HCT116 (cell line): ENCODE results near the gene ATG10. TPM values are rescaled to one million over a fixed set of nuclear protein-coding genes. Genes with fewer than 3 reads are reported as not detected.
"Not testable (repeated sequence)": the region's sequence is repeated elsewhere in the genome, so short reads cannot be mapped to it uniquely, and the experiment has no call there.

Source experiments
- ATAC-seq: fragments of 200-7000 bp; cut with Tn5 transposase; 2 replicates; pipeline ENCODE4 v1.9.1; 2020; ENCODE audit warnings: mild to moderate bottlenecking, moderate library complexity
- BruUV-seq: library from RNA; stranded (reverse); fragments of 400-500 nt; replicated peaks from 2 replicates; lab custom pipeline; 2021; lab: Mats Ljungman, UMichigan
- CTCF ChIA-PET: fragments of 300-600 bp; sonication (Branson Sonifier 250); formaldehyde crosslinking; loops from one replicate; lab custom pipeline; 2021; ENCODE audit warnings: antibody characterized with exemption; lab: Charles Lee
- POLR2A ChIA-PET: fragments of 300-600, 350-600 bp; sonication (Branson Sonifier 250); formaldehyde crosslinking; loops from one replicate; lab custom pipeline; 2021; ENCODE audit warnings: antibody characterized with exemption; lab: Charles Lee
- RAD21 ChIA-PET, 2 experiments: fragments of 300-600 bp; sonication (Branson Sonifier 250); formaldehyde crosslinking; loops; one replicate each; lab custom pipeline; 2023; ENCODE audit warnings: low total read pairs in 2 of 2; ENCODE audit not compliant: uncharacterized antibody in 2 of 2, unreplicated experiment in 2 of 2, low non-redundant PET in 1 of 2; lab: Charles Lee
- DNase-seq: peaks from one replicate; pipeline ENCODE4 v3.0.0-alpha.2; 2010; ENCODE audit warnings: low read depth, low spot score
- H2AFZ ChIP-seq: fragments of 200-600 bp; shearing (Covaris generic), sonication (generic); 2 replicates; pipeline ENCODE4 v1.6.1; 2017; ENCODE audit warnings: low read depth, mixed run types, mixed read lengths, antibody characterized with exemption, low read length; ENCODE audit not compliant: poor library complexity, severe bottlenecking
- H3K27ac ChIP-seq: 2 replicates; pipeline ENCODE4 v1.5.1; 2012; ENCODE audit warnings: low read depth, low read length
- H3K27me3 ChIP-seq: fragments of 200-600 bp; sonication (generic); 2 replicates; pipeline ENCODE4 v1.6.1; 2016; ENCODE audit warnings: mixed run types, low read length, mixed read lengths; ENCODE audit not compliant: insufficient read depth
- H3K36me3 ChIP-seq, 2 experiments: fragments of 200-500 bp in 1 of 2; fragments of 200-600 bp in 1 of 2; sonication (Bioruptor generic) in 1 of 2; sonication (generic) in 1 of 2; 2 replicates each; pipeline versions ENCODE4 v1.5.1 to v1.6.1; 2014 to 2016; ENCODE audit warnings: low read length in 2 of 2, inconsistent platforms in 1 of 2, mixed read lengths in 1 of 2, mixed run types in 1 of 2; ENCODE audit not compliant: insufficient read depth in 2 of 2, control insufficient read depth in 1 of 2
- H3K4me1 ChIP-seq, 2 experiments: fragments of 200-600 bp in 1 of 2; sonication (generic) in 1 of 2; 2 replicates each; pipeline versions ENCODE4 v1.5.1 to v1.6.1; 2012 to 2017; ENCODE audit warnings: low read length in 2 of 2, inconsistent platforms in 1 of 2, mild to moderate bottlenecking in 1 of 2, mixed read lengths in 1 of 2, mixed run types in 1 of 2, moderate library complexity in 1 of 2; ENCODE audit not compliant: insufficient read depth in 2 of 2, control insufficient read depth in 1 of 2
- H3K4me2 ChIP-seq: fragments of 200-600 bp; sonication (generic); 2 replicates; pipeline ENCODE4 v1.6.1; 2017; ENCODE audit warnings: mixed run types, low read length, mixed read lengths
- H3K4me3 ChIP-seq, 2 experiments: fragments of 200-600 bp in 1 of 2; sonication (generic) in 1 of 2; replicated peaks in 1 of 2; 2 replicates each; pipeline ENCODE4 v1.5.1; 2011 to 2016; ENCODE audit warnings: low read length in 2 of 2, control low read depth in 1 of 2, low read depth in 1 of 2, mild to moderate bottlenecking in 1 of 2, mixed read lengths in 1 of 2, mixed run types in 1 of 2
- H3K79me2 ChIP-seq: fragments of 200-600 bp; sonication (generic); 2 replicates; pipeline ENCODE4 v1.6.1; 2017; ENCODE audit warnings: mild to moderate bottlenecking, mixed run types, low read length, moderate library complexity, mixed read lengths; ENCODE audit not compliant: insufficient read depth
- H3K9ac ChIP-seq: fragments of 200-600 bp; sonication (generic); 2 replicates; pipeline ENCODE4 v1.6.1; 2016; ENCODE audit warnings: low read length, mixed read lengths
- H3K9me2 ChIP-seq: fragments of 200-600 bp; sonication (generic), shearing (Covaris generic); 2 replicates; pipeline ENCODE4 v1.6.1; 2017; ENCODE audit warnings: mixed run types, mild to moderate bottlenecking, moderate library complexity; ENCODE audit not compliant: insufficient read depth
- H3K9me3 ChIP-seq, 2 experiments: fragments of 200-500 bp in 1 of 2; fragments of 200-600 bp in 1 of 2; sonication (Bioruptor generic) in 1 of 2; sonication (generic) in 1 of 2; 2 replicates each; pipeline ENCODE4 v1.6.1; 2014 to 2017; ENCODE audit warnings: low read length in 2 of 2, mixed read lengths in 2 of 2, inconsistent platforms in 1 of 2, low read depth in 1 of 2, mild to moderate bottlenecking in 1 of 2, mixed run types in 1 of 2, moderate library complexity in 1 of 2; ENCODE audit not compliant: control insufficient read depth in 1 of 2, insufficient read depth in 1 of 2
- H4K20me1 ChIP-seq: fragments of 200-600 bp; sonication (generic), shearing (Covaris generic); 2 replicates; pipeline ENCODE4 v1.6.1; 2017; ENCODE audit warnings: mixed run types, mild to moderate bottlenecking, moderate library complexity; ENCODE audit not compliant: insufficient read depth
- CEBPB ChIP-seq: IDR thresholded peaks from 2 replicates; pipeline ENCODE4 v1.6.1; 2012; ENCODE audit warnings: low read depth
- EGR1 ChIP-seq: IDR thresholded peaks from 2 replicates; pipeline ENCODE4 v1.6.1; 2012; ENCODE audit warnings: low read depth
- EZH2 ChIP-seq: fragments of 200-600 bp; sonication (generic); IDR thresholded peaks from 2 replicates; pipeline ENCODE4 v1.6.1; 2017; ENCODE audit warnings: antibody characterized with exemption, mixed run types
- JUND ChIP-seq: IDR thresholded peaks from 2 replicates; pipeline ENCODE4 v1.6.1; 2012
- POLR2A ChIP-seq: IDR thresholded peaks from 2 replicates; pipeline ENCODE4 v1.7.0; 2011; ENCODE audit warnings: borderline replicate concordance; ENCODE audit not compliant: insufficient read depth, insufficient read length; ENCODE audit errors: extremely low read depth
- POLR2AphosphoS5 ChIP-seq: IDR thresholded peaks from 2 replicates; pipeline ENCODE4 v1.6.1; 2011; ENCODE audit warnings: mild to moderate bottlenecking, low read depth, low read length, moderate library complexity
- RAD21 ChIP-seq: IDR thresholded peaks from 2 replicates; pipeline ENCODE4 v1.6.1; 2012; ENCODE audit warnings: low read depth, mild to moderate bottlenecking
- REST ChIP-seq: IDR thresholded peaks from 2 replicates; pipeline ENCODE4 v1.6.1; 2012; ENCODE audit warnings: low read depth
- SP1 ChIP-seq: IDR thresholded peaks from 2 replicates; pipeline ENCODE4 v1.6.1; 2012; ENCODE audit warnings: low read depth
- YY1 ChIP-seq: IDR thresholded peaks from 2 replicates; pipeline ENCODE4 v1.6.1; 2011; ENCODE audit warnings: low read length, low read depth, moderate library complexity, mild to moderate bottlenecking; ENCODE audit not compliant: insufficient replicate concordance; ENCODE audit errors: extremely low read depth
- ZNF274 ChIP-seq: fragments of 200-500 bp; sonication (Bioruptor generic); IDR thresholded peaks from 2 replicates; pipeline ENCODE4 v1.6.1; 2014; ENCODE audit warnings: mild to moderate bottlenecking, low read depth, low read length, inconsistent platforms
- intact Hi-C: fragments of 100-400 bp; cut with micrococcal nuclease; formaldehyde crosslinking; loops from 2 replicates; pipeline ENCODE4 v1.10.0; 2022
- total RNA-seq: library from RNA; stranded (reverse); gene quantifications from one replicate; pipeline ENCODE4 v1.2.1, GENCODE V29; 2021; ENCODE audit not compliant: unreplicated experiment

The ATG10 gene
- total RNA-seq, 1 experiment from 2014 or later = 9.4 TPM

DNA sequence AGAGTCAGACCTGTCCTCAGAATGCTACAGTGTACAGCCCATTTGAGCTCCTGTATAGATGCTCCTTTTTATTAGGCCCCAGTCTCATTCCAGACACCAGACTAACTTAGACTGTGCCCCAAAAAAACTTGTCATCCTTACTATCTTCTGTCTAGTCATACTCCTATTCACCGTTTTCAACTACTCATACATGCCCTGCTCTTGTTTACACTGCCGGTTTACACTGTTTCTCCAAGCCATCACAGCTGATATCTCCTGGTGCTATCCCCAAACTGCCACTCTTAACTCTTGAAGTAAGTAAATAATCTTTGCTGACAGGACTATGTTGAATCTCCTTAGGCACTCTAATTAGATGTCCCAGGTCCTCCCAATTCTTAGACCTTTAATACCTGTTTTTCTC, 13.7 kb upstream of the ATG10 start:
- DNase-seq, H4K20me1 ChIP-seq, H2AFZ ChIP-seq, CTCF ChIA-PET, H3K9ac ChIP-seq, H3K9me2 ChIP-seq, H3K27me3 ChIP-seq, POLR2A ChIA-PET, BruUV-seq, ATAC-seq, H3K4me2 ChIP-seq, intact Hi-C loops, H3K4me1 ChIP-seq, RAD21 ChIA-PET, H3K9me3 ChIP-seq, H3K79me2 ChIP-seq, H3K4me3 ChIP-seq, H3K27ac ChIP-seq, H3K36me3 ChIP-seq: not testable (repeated sequence)

GRCh38 chr5:81961651-81962440, 10.0 kb upstream of the ATG10 start:
- H3K9me2 ChIP-seq = no peaks in the 10 kb centered on the region; the same call in 1 of the 2 replicates
- no peak overlapping the region for H3K27ac ChIP-seq
- no peaks in the 10 kb centered on the region for H3K27me3 ChIP-seq
- intact Hi-C loops = no loop called here
- H4K20me1 ChIP-seq = no peaks in the 10 kb centered on the region
- H3K9me3 ChIP-seq = no peaks in the 10 kb centered on the region
- no peak for ATAC-seq
- no peaks in the 10 kb centered on the region for H3K36me3 ChIP-seq
- POLR2A ChIA-PET = no interaction called here
- no peaks in the 10 kb centered on the region for H3K79me2 ChIP-seq
- no peak for DNase-seq
- no peak overlapping the region for H3K4me2 ChIP-seq
- RAD21 ChIA-PET = no interaction called here
- no peak overlapping the region for H2AFZ ChIP-seq
- H3K4me3 ChIP-seq = no peak overlapping the region
- TF ChIP-seq EGR1 = no peak
- TF ChIP-seq JUND = no peak
- TF ChIP-seq POLR2A = no peak
- TF ChIP-seq YY1 = no peak
- TF ChIP-seq EZH2 = no peak
- TF ChIP-seq ZNF274 = no peak
- TF ChIP-seq RAD21 = no peak
- TF ChIP-seq SP1 = no peak
- TF ChIP-seq REST = no peak
- no peak for TF ChIP-seq POLR2AphosphoS5
- TF ChIP-seq CEBPB = no peak
- no TSS peak for BruUV-seq
- no peak overlapping the region for H3K9ac ChIP-seq
- CTCF ChIA-PET = no interaction called here
- H3K4me1 ChIP-seq = no peaks in the 10 kb centered on the region
